Glutamatergic neuron (in vitro differentiated cells): ENCODE measurements around the gene EDN1. TPM values are rescaled to one million over a fixed set of nuclear protein-coding genes. Genes with fewer than 3 reads are reported as not detected.

Source experiments
- DNase-seq: peaks from one replicate; pipeline ENCODE4 v3.0.0; 2022
- H3K27ac Mint-ChIP-seq: one replicate; pipeline ENCODE4 v1.8.0; 2020; ENCODE audit warnings: mild to moderate bottlenecking, mixed read lengths, inconsistent platforms; ENCODE audit not compliant: unreplicated experiment
- H3K27me3 Mint-ChIP-seq: one replicate; pipeline ENCODE4 v1.8.0; 2020; ENCODE audit warnings: mild to moderate bottlenecking, moderate library complexity, mixed read lengths, inconsistent platforms; ENCODE audit not compliant: unreplicated experiment
- H3K36me3 Mint-ChIP-seq: one replicate; pipeline ENCODE4 v1.8.0; 2020; ENCODE audit warnings: mild to moderate bottlenecking, mixed read lengths, inconsistent platforms; ENCODE audit not compliant: unreplicated experiment
- H3K4me1 Mint-ChIP-seq: one replicate; pipeline ENCODE4 v1.8.0; 2020; ENCODE audit warnings: mild to moderate bottlenecking, low read depth, mixed read lengths, inconsistent platforms; ENCODE audit not compliant: unreplicated experiment
- H3K4me3 Mint-ChIP-seq: one replicate; pipeline ENCODE4 v1.8.0; 2020; ENCODE audit warnings: mild to moderate bottlenecking, mixed read lengths, inconsistent platforms; ENCODE audit not compliant: unreplicated experiment
- H3K9me3 Mint-ChIP-seq: one replicate; pipeline ENCODE4 v1.8.0; 2020; ENCODE audit warnings: mild to moderate bottlenecking, moderate library complexity, mixed read lengths, inconsistent platforms; ENCODE audit not compliant: unreplicated experiment
- total RNA-seq: library from RNA; stranded (reverse); fragmentation: NEBNext Ultra II Directional; extraction: Animal tissue kit (Norgen Biotek cat#: 25700); gene quantifications from one replicate; pipeline ENCODE4 v1.2.1, GENCODE V29; 2021; ENCODE audit not compliant: unreplicated experiment
- TF ChIP-seq, protein P1 (sequence below): fragments of 200-600 bp; sonication (generic); IDR thresholded peaks from one replicate; pipeline ENCODE4 v1.5.0; 2021; ENCODE audit not compliant: partially characterized antibody, unreplicated experiment

Gene EDN1
- total RNA-seq, 1 donor from 2014 or later: 0.54 TPM

GRCh38 chr6:12313306-12313991 is 23.3 kb downstream of the EDN1 start:
- Mint-ChIP-seq H3K27me3 (no peaks in the 10 kb centered on the region), H3K27ac (no peak overlapping the region), H3K9me3 (peaks cover 2% of the 10 kb centered on the region), H3K4me1 (no peaks in the 10 kb centered on the region), H3K36me3 (no peaks in the 10 kb centered on the region), H3K4me3 (no peak overlapping the region)
- DNase-seq: no peak
- TF ChIP-seq, protein P1, sequence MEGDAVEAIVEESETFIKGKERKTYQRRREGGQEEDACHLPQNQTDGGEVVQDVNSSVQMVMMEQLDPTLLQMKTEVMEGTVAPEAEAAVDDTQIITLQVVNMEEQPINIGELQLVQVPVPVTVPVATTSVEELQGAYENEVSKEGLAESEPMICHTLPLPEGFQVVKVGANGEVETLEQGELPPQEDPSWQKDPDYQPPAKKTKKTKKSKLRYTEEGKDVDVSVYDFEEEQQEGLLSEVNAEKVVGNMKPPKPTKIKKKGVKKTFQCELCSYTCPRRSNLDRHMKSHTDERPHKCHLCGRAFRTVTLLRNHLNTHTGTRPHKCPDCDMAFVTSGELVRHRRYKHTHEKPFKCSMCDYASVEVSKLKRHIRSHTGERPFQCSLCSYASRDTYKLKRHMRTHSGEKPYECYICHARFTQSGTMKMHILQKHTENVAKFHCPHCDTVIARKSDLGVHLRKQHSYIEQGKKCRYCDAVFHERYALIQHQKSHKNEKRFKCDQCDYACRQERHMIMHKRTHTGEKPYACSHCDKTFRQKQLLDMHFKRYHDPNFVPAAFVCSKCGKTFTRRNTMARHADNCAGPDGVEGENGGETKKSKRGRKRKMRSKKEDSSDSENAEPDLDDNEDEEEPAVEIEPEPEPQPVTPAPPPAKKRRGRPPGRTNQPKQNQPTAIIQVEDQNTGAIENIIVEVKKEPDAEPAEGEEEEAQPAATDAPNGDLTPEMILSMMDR: no peak

DNA sequence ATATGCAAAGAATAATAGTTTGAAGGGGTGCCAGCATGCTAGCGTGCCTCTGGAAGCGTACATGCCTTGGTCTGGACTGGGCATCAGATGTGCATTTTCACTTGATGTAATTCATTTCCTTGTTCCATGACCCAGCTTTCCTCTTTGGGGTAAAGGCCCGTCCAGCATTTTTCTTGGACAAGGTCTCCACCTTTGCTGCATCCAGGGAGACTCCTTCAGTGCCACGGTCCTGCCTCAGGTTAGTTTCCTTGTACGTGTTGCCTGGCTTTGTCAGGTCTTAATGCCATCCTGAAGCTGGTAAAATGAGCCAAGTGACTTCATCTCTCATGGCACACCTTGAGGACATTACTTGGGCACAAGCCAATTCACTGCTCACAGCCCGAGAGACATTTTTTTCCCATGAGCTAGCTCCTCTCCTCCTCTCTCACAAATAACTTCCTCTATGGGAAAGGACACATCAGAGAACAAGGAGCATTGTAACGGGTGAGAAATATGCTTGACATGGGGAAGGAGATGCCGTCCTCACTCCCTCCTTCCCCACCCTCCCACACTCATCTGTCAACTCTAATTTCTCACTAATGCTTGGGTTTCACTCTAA is 23.9 kb downstream of the EDN1 start:
- Mint-ChIP-seq H3K27me3 (no peaks in the 10 kb centered on the region), H3K9me3 (peaks cover 2% of the 10 kb centered on the region), H3K27ac (no peak overlapping the region), H3K4me3 (no peak overlapping the region), H3K4me1 (no peaks in the 10 kb centered on the region), H3K36me3 (peaks cover 3% of the 10 kb centered on the region)
- DNase-seq: no peak
- TF ChIP-seq, protein P1: no peak

DNA sequence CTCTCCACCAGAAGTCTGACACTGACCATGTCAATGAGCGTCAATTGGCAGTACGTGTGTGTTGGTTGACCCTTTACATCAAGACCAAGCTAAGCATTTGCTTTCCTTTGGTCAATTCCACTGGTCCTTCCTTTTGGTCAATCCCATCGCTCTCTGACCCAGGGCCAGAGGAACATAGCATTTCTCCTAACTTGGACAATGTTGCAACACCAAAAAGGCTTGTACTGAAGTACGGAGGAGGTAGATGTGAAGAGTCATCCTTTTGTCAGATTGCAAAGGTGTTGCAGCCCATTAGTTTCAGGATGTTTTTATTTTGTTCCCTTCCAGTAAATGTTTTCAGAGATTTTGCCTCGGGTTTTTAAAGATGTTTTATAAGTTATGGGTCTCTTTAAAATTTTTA is 24.6 kb downstream of the EDN1 start:
- TF ChIP-seq, protein P1: no peak
- Mint-ChIP-seq H3K27me3 (no peaks in the 10 kb centered on the region), H3K36me3 (peaks cover 4% of the 10 kb centered on the region), H3K4me1 (peaks cover 1% of the 10 kb centered on the region), H3K9me3 (peaks cover 2% of the 10 kb centered on the region), H3K27ac (no peak overlapping the region), H3K4me3 (no peak overlapping the region)
- no peak for DNase-seq

DNA sequence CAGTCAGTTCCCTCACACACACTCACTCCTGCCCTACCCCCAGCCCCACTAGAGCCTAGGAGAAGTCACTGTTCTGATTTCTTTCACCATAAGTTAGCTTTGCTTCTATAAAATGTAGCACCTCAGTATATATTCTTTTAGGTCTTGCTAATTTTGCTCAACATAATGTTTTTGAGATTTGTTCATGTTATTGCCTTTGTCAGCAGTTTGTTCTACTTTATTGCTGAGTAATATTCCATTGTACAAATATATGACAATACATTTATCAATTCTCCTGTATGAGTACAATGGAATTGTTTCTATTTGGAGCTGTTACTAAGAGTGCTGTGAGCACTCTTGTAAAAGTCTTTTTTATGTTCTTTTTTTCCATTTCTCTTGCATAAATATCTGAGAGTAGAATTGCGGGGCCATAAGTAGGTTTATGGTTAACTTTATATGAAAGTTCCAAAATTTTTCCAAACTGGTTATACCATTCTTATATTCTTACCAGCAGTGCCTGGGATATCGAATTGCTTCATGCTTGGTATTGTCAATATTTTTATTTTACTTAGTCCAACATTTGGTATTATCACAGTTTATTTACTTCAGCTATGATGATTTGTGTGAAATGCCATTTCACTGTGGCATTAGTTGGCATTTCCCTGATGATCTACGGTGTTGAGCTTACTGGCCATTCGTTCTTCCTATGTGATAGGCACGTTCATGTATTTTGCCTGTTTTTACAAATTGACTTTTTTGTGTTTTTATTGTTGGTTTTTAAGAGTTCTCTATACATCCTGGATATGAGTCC is 25.3 kb downstream of the EDN1 start:
- DNase-seq: no peak
- Mint-ChIP-seq H3K27me3 (no peaks in the 10 kb centered on the region), H3K36me3 (peaks cover 4% of the 10 kb centered on the region), H3K9me3 (peaks cover 2% of the 10 kb centered on the region), H3K27ac (no peak overlapping the region), H3K4me1 (peaks cover 1% of the 10 kb centered on the region), H3K4me3 (no peak overlapping the region)
- TF ChIP-seq, protein P1: no peak
